Activated naive CD4-positive, alpha-beta T cell treated with anti-CD3 and anti-CD28 coated beads, Interleukin-2, amount 50 U/mL, for 16 hours (primary cell): ENCODE data around the gene PLXNC1.
A peak's percentile ranks its signal among the peaks of the same experiment; 100 is the strongest.

Experiments used
- DNase-seq: peaks from one replicate; pipeline ENCODE4 v3.0.0-alpha.2; 2020

The PLXNC1 gene

DNA sequence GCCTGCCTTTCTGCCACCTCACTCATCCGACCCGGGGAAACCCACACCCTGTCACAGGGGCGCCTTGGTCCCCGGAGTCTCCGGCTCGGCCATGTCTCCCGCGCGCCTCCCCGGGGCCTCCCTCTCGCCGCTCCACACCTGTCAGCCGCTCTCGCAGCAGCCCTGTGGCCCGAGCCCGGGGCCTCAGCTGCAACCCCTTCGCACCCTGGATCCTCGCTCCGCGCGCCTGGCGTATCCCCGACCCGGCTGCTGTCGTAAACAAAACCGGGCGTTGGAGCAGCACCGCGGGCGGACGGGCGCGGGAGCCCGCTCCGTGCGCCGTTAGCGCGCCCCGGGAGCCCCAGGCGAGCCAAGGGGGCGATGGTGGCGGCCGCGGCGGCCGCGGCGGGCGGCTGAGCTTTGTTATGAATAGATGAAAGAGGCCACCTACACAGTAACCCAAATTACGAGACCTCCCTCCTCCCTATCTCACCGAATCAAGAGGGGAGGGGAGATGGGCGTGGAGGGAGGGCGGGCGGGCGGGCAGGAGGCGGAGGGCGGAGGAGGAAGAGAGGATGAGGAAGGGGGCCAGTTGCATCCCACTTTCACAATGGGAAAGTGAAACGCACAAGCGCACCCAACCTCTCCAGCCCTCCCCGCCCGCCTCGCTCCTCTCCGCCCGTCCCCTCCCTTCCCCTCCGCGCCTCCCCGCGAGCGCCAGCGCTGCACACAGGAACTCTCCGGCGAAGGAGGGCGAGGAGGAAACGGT lies at the start of gene PLXNC1:
Gene PLXNC1 (plus strand): TSS at position 587 of the 748 bp plus-strand sequence. CDS start 395 bp downstream, outside the sequence.
- peak; percentile 71 for DNase-seq

- DNase-seq = no peak
Measured at GRCh38 chr12:94099191-94099590, 49.2 kb upstream of the PLXNC1 start.

DNA sequence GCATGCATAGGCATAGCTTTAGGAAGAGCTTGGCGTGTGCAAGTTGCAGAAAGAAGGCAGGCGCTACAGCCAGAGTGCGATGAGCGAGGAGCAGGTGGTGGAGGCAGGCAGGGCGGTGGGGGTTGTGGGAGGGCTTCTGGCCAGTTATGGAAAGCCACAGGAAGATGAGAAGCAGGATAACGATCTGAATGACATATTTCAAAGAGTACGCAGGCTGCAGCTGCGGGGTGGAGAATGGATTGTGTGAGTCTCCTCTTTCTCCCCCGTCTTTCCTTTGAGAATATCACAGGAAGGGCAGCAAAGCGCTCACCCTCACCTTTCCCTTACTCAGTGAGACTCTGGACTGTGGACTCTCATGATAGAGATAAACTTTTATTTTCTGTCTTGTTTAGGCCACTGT lies 48.7 kb upstream of the PLXNC1 start:
- DNase-seq = no peak

DNA sequence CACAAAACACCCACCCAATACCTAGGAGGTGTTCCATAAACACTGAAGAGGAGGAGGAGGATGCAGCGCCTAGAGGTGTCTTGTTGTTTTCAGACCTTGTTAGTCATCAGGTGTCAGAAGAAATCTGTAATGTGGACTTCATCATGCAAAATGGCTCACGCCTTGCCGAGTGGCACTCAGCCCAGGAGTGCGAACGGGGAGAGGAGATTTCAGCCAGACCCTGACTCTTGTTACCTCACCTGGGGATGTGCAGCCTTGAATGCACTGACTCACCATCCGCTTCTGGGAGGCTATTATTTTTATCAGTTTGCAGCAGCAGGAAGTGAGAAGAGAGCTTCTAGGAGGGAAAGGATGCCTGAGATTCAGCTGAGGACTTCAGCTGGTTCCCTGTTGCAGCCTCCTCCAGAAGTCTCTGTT lies 48.2 kb upstream of the PLXNC1 start:
- DNase-seq = peak; percentile 37

DNA sequence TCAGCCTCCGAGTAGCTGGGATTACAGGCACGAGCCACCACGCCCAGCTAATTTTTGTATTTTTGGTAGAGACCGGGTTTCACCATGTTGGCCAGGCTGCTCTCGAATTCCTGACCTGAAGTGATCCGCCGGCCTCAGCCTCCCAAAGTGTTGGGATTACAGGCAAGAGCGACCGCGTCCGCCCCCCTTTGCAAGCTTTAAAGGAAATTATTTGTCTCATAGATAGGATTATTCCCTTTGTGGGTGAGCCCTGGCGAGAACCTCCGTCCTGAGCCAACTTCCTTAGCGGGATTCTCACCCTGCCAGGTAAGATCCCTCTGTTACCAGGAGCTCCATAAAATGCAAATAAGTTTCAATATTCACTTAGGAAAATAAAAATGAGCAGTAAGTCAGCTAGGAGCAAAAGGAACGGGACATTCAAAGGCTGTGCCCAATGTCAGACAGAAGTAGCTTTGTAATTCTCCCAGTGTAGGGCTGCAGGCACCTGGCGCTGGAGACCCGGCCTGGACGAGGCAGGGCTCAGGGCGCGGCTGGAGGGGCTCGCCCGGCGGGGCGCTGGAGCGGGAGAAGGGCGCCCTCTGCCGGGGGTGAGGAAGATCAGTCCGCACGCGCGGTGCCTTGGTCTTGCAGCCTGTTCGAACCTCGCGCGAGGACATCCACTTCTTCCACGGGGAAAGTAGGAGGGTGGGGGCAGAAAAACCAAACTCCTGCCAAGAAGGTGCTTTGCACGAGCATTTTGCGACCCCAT lies 47.2 kb upstream of the PLXNC1 start:
- peak; percentile 80 for DNase-seq

GRCh38 chr12:94101738-94102660 lies 46.4 kb upstream of the PLXNC1 start:
- peak; percentile 82 for DNase-seq

DNA sequence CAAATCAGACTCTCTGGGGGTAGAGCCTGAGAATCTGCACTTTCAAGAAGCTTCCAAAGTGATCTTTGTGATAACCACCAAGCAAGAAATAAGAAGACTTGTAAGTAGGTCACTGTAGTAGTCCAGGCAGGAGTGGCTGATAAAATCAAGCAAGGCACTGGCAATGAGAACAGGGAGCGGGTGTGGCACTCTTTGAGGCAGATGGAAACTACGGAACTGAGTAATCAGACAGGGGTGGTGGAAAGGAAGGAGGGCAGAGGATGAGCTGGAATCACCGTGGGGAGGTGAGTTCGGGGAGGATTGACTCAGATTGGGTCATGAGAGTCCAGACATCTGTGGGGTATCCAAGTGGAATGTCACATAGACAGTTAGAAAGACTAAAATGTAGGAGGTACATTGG lies 44.4 kb upstream of the PLXNC1 start:
- DNase-seq = no peak

DNA sequence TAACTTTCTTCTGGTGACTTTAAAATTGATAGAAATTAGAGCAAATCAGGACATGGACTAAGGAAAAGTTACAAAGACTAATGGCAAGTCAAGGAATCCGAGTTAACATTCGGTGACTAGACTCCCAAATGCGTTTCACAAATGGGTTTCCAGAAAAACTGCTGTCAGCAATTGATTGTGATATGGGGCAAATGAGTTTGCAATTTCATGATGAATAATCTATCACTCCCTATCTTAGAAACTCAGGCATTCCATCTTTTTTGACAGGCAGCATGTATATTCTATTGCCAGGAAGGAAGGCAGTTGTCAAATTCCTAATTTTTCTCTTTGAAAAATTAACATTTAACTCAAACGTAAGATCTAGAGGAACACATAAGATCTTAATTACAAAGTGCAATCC lies 40.5 kb upstream of the PLXNC1 start:
- DNase-seq = no peak

GRCh38 chr12:94109160-94109559 lies 39.2 kb upstream of the PLXNC1 start:
- DNase-seq = peak; percentile 60

- no peak for DNase-seq
Measured at GRCh38 chr12:94110258-94110657, 38.1 kb upstream of the PLXNC1 start.

DNA sequence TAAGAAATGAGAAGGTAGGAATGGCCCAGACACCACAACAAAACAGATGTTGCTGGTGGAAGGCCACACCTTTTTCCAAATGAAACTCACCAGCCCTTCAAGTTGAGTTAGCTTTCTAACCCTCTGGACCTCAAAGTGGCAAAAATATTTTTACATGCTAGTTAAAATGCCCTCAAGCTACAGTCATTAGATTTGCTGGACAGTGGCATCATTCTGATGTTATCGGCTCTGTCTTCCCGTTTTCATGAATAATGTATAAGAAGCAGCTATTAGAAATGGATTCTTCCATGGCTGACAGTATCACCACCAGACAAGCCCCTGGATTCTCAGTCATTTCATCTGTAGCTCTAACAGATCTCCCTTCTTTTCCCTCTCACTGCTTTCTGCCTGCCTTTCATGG lies 37.1 kb upstream of the PLXNC1 start:
- no peak for DNase-seq

DNA sequence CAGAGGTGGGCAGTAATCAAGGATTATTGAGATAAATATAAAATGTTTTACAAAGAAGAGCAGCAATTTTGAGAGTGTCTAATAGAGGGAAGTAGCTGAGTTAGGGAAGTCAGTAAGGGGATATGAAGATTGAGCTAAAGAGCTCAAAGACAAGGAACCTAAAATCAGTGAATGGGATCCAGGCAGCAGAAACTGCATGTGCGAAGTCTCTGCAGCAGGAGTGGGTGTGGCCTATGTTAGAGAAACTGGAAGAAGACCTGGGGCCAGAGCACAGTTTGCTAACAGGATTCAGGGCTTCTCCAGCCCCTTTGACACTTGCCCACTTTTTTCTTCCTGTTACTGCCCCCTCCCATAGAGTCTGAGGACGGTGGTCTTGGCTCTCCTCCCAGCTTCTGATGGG lies 36.3 kb upstream of the PLXNC1 start:
- no peak for DNase-seq

- DNase-seq = no peak
Measured at GRCh38 chr12:94114166-94114565, 34.2 kb upstream of the PLXNC1 start.

GRCh38 chr12:94116191-94116590 lies 32.2 kb upstream of the PLXNC1 start:
- no peak for DNase-seq

DNA sequence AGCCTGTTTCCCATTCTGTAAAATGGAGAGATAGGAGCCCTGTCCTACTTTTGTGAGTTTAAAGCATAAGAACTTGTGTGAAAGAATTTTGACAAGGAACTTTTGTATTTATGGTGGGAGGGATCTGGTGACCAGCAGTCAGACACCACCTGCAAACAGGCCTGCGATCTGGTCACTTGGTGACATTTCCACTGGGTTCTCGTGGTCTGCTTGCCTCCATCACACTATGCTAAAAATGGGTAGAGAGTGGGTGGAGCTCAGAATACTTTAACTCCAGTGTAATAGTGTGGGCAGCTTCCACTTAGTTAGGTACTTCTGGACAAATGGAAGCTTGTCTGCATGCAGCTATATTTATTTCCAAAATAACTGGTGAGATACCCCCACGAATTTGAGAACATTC lies 26.5 kb upstream of the PLXNC1 start:
- no peak for DNase-seq

GRCh38 chr12:94122591-94122990 lies 25.8 kb upstream of the PLXNC1 start:
- no peak for DNase-seq

GRCh38 chr12:94123127-94123526 lies 25.2 kb upstream of the PLXNC1 start:
- DNase-seq = no peak

DNA sequence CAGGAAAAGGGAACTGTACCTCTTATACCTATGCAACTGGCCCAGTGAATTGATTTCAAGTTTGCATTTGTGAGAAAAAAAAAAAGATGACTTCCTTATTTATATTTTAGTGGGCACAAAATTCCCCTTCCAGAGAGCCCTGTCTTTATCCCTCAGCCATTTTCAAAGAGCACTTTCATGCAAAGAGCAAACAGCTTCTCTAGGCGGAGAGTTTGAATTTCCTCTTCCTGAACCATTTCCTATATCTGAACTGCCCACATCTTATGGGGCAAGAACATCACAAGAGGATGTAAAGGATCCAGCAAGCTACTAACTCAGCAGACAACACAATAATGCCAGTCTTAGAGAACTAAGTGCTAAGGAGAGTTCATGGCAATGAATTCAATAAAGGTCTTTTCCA lies 22.3 kb upstream of the PLXNC1 start:
- no peak for DNase-seq

- no peak for DNase-seq
Measured at GRCh38 chr12:94127239-94128131, 20.9 kb upstream of the PLXNC1 start.

DNA sequence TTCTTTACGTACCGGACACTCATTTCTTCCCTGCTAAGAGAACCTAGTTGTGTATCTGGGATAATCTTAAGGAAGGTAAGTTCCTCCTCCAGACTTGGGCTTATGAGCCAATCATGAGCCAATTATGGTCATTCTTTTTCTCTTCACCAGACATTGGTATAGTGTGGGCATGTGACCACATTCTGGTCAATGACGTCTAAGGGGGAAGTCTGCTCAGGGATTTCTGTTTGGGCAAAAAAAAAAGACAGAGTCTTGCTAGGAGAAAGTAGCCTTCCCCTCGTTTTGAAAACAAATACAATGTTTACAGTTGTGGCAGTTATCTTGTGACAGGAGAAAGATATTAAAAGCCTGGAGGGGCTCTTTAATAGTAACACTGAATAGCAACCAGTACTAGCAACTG lies 20.1 kb upstream of the PLXNC1 start:
- no peak for DNase-seq

DNA sequence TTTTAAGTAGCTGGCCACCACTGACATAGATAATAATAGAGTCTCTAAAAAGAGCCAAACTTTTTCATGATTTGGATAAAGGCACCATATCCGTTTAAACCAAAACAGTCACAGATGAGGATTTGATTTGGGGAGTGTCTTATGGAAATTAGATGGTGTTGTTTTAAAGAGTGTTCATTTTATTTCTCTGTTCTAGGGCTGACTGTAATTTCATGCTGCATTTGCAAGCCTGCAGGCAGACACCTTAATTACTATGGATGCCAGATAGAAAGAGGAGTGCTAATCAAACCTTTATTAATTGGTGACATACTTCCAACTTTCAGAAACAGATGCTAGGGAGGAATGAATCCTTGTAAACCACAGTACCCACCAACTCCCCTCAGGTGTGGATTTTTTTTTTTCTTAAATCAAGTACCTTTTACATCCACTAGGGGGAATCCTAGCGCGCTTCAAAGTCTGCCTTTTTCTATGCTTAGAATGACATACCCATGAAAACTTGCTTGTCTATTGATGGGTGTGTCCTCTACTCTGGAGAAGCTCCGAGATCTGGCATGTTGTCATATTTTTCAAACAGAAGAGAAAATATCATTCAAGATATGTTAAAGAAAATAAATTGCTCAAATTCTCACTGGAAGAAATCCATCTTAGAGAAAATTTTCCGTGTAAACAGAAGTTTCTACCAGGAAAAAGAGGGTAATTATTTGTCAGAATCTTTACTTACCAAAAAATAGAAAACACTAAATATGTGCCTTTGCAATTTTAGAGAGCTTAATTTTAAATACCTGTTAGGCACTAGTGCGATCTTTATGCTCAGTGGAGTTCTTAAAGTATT lies 14.2 kb upstream of the PLXNC1 start:
- DNase-seq = no peak
